Muscle of leg (tissue), 11 donors: ENCODE results near the gene BCAS1. TPM values are rescaled to one million over a fixed set of nuclear protein-coding genes. Genes with fewer than 3 reads are reported as not detected.

ENCODE experiments used
- DNase-seq: peaks from one replicate; pipeline ENCODE4 v3.0.0; 2013
- H3K27ac ChIP-seq: one replicate; pipeline ENCODE4 v1.5.1; 2013; ENCODE audit warnings: mild to moderate bottlenecking, low read length, control low read depth
- H3K27me3 ChIP-seq: one replicate; pipeline ENCODE4 v1.6.1; 2013; ENCODE audit warnings: low read length; ENCODE audit not compliant: control insufficient read depth, insufficient read depth
- H3K36me3 ChIP-seq: one replicate; pipeline ENCODE4 v1.6.1; 2013; ENCODE audit warnings: low read length; ENCODE audit not compliant: control insufficient read depth, insufficient read depth
- H3K4me1 ChIP-seq: one replicate; pipeline ENCODE4 v1.6.1; 2013; ENCODE audit warnings: low read length; ENCODE audit not compliant: control insufficient read depth, insufficient read depth
- H3K4me3 ChIP-seq: one replicate; pipeline ENCODE4 v1.5.1; 2013; ENCODE audit warnings: low read length, control low read depth
- H3K9me3 ChIP-seq: replicated peaks from 2 replicates; pipeline ENCODE4 v1.6.1; 2013; ENCODE audit warnings: low read depth, low read length; ENCODE audit not compliant: control insufficient read depth
- WGBS: methylation state at CpG from one replicate; pipeline ENCODE4 v1.1.5; 2013; ENCODE audit warnings: missing lambda C conversion rate; ENCODE audit not compliant: insufficient coverage; 5-methylcytosine and 5-hydroxymethylcytosine counted together
- polyA plus RNA-seq, 8 donors: library from polyadenylated mRNA; unstranded; fragments of 120-200 nt; gene quantifications; one replicate each; pipeline versions ENCODE4 v1.2.1 to v1.2.3, GENCODE V29; 2013; ENCODE audit warnings: inconsistent platforms in 1 of 8, low replicate concordance in 1 of 8; ENCODE audit not compliant: insufficient read length in 8 of 8, insufficient read depth in 1 of 8
- total RNA-seq: library from RNA; stranded (reverse); fragments of 120-200 nt; gene quantifications from one replicate; pipeline ENCODE4 v1.2.4, GENCODE V29; 2013

BCAS1 gene
- total and polyA plus RNA-seq, 9 donors = 2.6 to 11.4 (median 5.4) TPM

GRCh38 chr20:54110457-54110856 lies 40.1 kb upstream of the BCAS1 start:
- Histone ChIP-seq H3K4me1 (no peaks in the 10 kb centered on the region), H3K27ac (no peak overlapping the region), H3K9me3 (no peaks in the 10 kb centered on the region), H3K4me3 (no peak overlapping the region), H3K36me3 (no peaks in the 10 kb centered on the region), H3K27me3 (no peaks in the 10 kb centered on the region)
- no peak for DNase-seq
- 54% methylated on average over 2 of the region's 3 CpGs for WGBS

- Histone ChIP-seq H3K4me1 (no peaks in the 10 kb centered on the region), H3K36me3 (no peaks in the 10 kb centered on the region), H3K9me3 (no peaks in the 10 kb centered on the region), H3K27ac (no peak overlapping the region), H3K4me3 (no peak overlapping the region), H3K27me3 (no peaks in the 10 kb centered on the region)
- DNase-seq = no peak
Observed at GRCh38 chr20:54110041-54110440, 39.6 kb upstream of the BCAS1 start.

- WGBS = no CpG with 5 or more reads among the region's 1 CpG
- H3K9me3 ChIP-seq = no peaks in the 10 kb centered on the region
- no peaks in the 10 kb centered on the region for H3K36me3 ChIP-seq
- no peaks in the 10 kb centered on the region for H3K27me3 ChIP-seq
- H3K4me1 ChIP-seq = no peaks in the 10 kb centered on the region
- H3K27ac ChIP-seq = no peak overlapping the region
- no peak for DNase-seq
- H3K4me3 ChIP-seq = no peak overlapping the region
Observed at GRCh38 chr20:54108817-54109216, 38.4 kb upstream of the BCAS1 start.

GRCh38 chr20:54108326-54108642 lies 37.9 kb upstream of the BCAS1 start:
- H3K36me3 ChIP-seq = no peaks in the 10 kb centered on the region
- no peaks in the 10 kb centered on the region for H3K27me3 ChIP-seq
- no peaks in the 10 kb centered on the region for H3K4me1 ChIP-seq
- H3K4me3 ChIP-seq = no peak overlapping the region
- H3K9me3 ChIP-seq = no peaks in the 10 kb centered on the region
- no peak for DNase-seq
- no peak overlapping the region for H3K27ac ChIP-seq

- WGBS = 58% methylated on average over 4 of the region's 7 CpGs
- H3K36me3 ChIP-seq = no peaks in the 10 kb centered on the region
- H3K27me3 ChIP-seq = no peaks in the 10 kb centered on the region
- no peak overlapping the region for H3K4me3 ChIP-seq
- H3K4me1 ChIP-seq = no peaks in the 10 kb centered on the region
- no peak for DNase-seq
- no peaks in the 10 kb centered on the region for H3K9me3 ChIP-seq
- no peak overlapping the region for H3K27ac ChIP-seq
Observed at GRCh38 chr20:54107600-54108325, 37.4 kb upstream of the BCAS1 start.

GRCh38 chr20:54107181-54107580 lies 36.8 kb upstream of the BCAS1 start:
- WGBS = no CpG with 5 or more reads among the region's 2 CpGs
- H3K9me3 ChIP-seq = no peaks in the 10 kb centered on the region
- no peaks in the 10 kb centered on the region for H3K36me3 ChIP-seq
- H3K4me3 ChIP-seq = no peak overlapping the region
- H3K27me3 ChIP-seq = no peaks in the 10 kb centered on the region
- no peak overlapping the region for H3K27ac ChIP-seq
- H3K4me1 ChIP-seq = no peaks in the 10 kb centered on the region
- DNase-seq = no peak

- 100% methylated on average over 1 of the region's 4 CpGs for WGBS
- Histone ChIP-seq H3K27ac (no peak overlapping the region), H3K4me1 (no peaks in the 10 kb centered on the region), H3K36me3 (no peaks in the 10 kb centered on the region), H3K9me3 (no peaks in the 10 kb centered on the region), H3K4me3 (no peak overlapping the region), H3K27me3 (no peaks in the 10 kb centered on the region)
- no peak for DNase-seq
Observed at GRCh38 chr20:54106162-54106561, 35.8 kb upstream of the BCAS1 start.

- DNase-seq = no peak
- no peaks in the 10 kb centered on the region for H3K27me3 ChIP-seq
- H3K27ac ChIP-seq = no peak overlapping the region
- 63% methylated on average over 1 of the region's 4 CpGs for WGBS
- H3K4me3 ChIP-seq = no peak overlapping the region
- H3K36me3 ChIP-seq = no peaks in the 10 kb centered on the region
- no peaks in the 10 kb centered on the region for H3K4me1 ChIP-seq
- no peaks in the 10 kb centered on the region for H3K9me3 ChIP-seq
Observed at GRCh38 chr20:54105653-54106052, 35.3 kb upstream of the BCAS1 start.

GRCh38 chr20:54104781-54105180 lies 34.4 kb upstream of the BCAS1 start:
- H3K4me3 ChIP-seq = no peak overlapping the region
- H3K36me3 ChIP-seq = no peaks in the 10 kb centered on the region
- DNase-seq = no peak
- 65% methylated on average over 3 of the region's 4 CpGs for WGBS
- H3K9me3 ChIP-seq = no peaks in the 10 kb centered on the region
- no peaks in the 10 kb centered on the region for H3K4me1 ChIP-seq
- no peak overlapping the region for H3K27ac ChIP-seq
- no peaks in the 10 kb centered on the region for H3K27me3 ChIP-seq

- Histone ChIP-seq H3K27ac (no peak overlapping the region), H3K4me1 (no peaks in the 10 kb centered on the region), H3K27me3 (no peaks in the 10 kb centered on the region), H3K9me3 (no peaks in the 10 kb centered on the region), H3K4me3 (no peak overlapping the region), H3K36me3 (no peaks in the 10 kb centered on the region)
- DNase-seq = no peak
- 71% methylated on average over 6 of the region's 6 CpGs for WGBS
Observed at GRCh38 chr20:54103762-54104600, 33.6 kb upstream of the BCAS1 start.
